Stimulated activated CD8-positive, alpha-beta memory T cell treated with anti-CD3 and anti-CD28 coated beads, Interleukin-15, amount 100 ng/mL, for 24 hours (primary cell): ENCODE data around the gene GALNT18.

Source experiments
- DNase-seq: peaks from one replicate; pipeline ENCODE4 v3.0.0-alpha.2; 2020; ENCODE audit warnings: low read depth

GALNT18 gene

DNA sequence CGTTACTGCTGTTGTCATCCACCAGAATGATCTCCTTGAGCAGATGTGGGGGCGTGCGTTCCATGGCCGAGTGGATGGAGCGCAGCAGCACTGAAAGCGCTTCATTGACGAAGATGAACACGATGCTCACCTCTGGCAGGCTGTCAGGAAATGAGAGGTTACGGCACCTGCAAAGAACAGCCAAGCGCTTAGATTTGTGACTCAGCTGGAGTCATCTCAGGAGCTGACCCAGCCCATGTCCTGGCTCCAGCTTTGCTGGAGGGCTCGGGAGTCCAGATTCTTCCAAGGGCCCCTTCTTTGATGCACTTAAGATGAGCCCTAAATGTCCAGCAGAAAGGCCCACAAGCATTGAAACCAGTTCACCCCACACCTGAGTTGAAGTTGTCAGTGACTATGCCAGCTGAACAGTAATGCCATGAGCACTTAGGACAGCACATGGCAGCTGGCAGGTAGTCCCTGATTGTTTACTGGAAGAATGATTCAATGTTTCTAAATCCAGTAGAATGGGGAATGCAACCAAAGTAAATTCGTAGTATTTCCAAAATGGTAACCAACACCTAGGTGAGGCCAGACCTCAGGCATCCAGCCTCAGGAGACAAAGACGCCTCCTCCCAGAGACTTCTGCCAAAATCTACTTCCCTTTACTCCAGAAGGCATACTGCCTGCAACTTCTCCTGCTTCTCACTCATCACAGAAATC, 189.0 kb downstream of the GALNT18 start:
- DNase-seq = no peak

DNA sequence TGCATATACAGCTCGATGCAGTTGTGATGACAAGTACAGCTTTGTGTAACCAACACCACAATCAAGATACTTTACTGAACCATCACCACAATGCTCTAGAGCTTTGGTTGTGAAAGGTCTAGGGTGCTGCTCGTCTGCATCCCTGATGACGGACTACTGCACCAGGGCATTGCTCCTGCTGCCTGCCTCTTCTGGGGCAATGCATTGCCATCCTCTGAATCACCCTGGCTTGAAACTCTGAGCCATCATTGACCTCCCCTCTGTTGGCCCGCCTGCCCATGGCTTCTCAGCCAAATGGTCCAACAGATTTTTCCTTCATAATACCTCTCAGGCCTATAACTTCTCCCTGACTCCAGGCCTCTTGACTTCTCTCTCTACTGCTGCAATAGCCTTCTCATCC, 191.4 kb downstream of the GALNT18 start:
- DNase-seq = no peak

DNA sequence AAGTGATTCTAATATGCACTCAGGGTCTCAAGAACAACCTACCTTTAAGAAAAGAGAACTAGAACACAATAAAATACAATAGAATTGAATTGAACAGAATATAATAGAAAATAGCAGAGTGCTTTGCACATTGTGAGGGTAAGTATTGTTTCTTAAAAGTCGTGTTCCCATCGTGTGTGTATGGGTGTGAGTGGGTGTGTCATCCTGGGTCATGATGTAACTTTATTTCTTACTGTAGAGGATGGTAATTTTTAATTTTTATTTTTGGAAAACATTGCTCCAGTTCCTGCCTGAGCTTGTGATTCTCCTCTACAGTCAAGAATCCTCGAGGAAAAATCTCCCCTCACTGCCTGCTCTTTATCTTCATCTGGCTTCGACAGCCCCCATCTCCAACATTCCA, 193.1 kb downstream of the GALNT18 start:
- DNase-seq = no peak

DNA sequence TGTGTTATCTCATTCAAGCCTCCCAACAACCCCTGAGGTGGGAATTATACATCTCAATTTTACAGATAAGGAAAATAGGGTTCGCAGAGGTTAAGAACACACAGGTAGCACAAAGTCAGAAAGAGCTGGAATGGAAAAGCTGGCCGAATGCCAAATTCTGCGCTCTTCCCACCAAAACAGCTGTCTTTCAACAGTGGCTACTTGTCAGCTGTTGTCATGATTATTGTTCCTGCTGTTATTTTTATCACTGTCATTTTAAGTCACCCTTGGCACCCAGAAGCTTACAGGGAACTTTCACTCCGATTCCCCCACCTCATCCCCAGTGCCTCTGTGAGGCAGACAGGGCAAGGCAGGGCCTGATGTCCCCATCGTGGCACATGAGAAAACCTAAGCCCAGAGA, 194.3 kb downstream of the GALNT18 start:
- no peak for DNase-seq

DNA sequence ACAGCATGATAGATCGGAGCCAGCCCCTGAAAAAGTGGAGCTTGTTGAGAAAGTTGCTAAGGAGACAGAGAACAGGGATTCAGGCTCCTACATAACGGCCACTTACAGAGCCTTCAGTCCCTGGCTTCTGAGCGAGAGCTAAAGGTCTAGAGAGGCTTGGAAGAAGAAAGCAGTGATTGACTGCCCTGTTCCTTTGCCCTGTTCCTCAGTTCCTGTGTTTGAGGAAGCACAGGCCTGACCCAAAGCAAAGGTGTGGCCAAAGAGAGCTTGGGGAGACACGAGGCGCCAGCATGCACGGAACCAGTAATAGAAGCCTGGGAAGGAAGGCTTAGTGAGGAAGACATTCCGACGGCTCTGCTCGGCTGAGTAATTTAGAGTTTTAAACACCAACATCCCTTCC, 194.7 kb downstream of the GALNT18 start:
- DNase-seq = no peak

DNA sequence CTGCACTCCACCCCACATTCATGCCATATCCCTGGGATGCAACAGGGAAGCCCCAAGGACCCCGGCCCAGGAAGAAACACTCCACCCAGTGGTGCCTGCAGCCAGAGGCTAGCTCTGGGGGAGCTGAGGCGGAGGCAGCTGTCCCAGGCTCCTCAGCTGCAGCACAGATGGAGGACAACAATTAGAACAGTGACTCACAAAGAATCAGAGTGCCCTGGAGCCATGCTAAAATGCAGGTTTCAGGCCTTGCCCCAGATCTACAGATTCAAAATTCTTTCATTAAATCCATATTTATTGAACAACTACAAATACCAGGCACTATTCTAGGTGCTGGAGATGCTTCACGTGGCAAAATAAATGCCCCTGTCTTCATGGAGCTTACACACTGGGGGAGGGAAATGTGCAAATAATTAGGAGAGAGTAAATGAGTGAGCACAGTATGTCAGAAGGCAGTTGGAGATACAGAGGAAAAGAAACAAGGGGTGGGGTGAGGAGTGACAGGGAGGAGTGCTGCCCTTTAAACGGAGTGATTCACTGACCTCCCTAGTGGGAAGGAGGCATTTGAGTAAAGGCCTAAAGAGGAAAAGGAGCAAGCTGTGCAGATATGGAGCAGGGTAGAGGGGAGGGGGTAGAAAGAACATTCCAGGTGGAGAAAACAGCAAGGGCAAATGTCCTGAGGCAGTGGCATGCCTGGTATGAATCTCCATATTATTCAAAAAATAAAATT, 195.4 kb downstream of the GALNT18 start:
- no peak for DNase-seq

DNA sequence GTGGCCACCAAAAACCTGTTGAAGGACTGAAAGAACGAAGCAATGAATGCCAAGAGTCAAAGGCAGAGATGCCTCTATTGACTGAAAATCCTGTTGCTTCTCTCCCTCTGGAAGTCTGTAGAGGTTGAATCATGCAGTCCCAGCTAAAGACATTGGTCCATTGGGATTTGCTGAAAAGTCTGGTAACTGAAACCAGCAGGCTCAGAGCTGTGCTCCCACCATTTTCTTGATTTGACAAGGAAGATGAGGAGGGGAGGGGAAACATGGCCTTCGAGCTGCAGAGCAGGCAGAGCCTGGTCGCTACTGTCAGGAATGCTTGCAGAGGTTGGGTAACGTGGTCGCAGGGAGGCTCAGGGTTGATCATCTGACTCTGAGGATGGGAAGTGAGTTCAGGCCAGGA, 196.0 kb downstream of the GALNT18 start:
- DNase-seq = no peak

DNA sequence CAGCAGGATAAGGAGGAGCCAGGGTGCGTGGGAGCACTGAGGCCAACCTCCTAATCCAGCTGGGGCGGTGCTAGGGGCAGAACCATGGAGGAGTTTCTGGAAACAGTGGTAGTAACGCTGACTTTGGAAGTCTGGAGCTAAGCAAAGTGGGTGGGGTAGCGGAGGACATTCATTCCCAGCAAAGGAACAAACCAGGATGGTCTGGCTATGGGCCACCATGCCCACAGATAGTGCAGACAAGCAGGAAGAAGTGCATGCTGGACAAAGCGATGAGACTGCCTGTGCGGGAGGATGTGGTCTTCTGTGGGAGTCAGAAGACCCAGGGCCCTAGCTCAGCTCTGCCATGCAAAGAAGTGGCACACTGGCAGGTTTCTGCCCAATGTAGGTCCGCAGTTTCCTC, 197.1 kb downstream of the GALNT18 start:
- no peak for DNase-seq

DNA sequence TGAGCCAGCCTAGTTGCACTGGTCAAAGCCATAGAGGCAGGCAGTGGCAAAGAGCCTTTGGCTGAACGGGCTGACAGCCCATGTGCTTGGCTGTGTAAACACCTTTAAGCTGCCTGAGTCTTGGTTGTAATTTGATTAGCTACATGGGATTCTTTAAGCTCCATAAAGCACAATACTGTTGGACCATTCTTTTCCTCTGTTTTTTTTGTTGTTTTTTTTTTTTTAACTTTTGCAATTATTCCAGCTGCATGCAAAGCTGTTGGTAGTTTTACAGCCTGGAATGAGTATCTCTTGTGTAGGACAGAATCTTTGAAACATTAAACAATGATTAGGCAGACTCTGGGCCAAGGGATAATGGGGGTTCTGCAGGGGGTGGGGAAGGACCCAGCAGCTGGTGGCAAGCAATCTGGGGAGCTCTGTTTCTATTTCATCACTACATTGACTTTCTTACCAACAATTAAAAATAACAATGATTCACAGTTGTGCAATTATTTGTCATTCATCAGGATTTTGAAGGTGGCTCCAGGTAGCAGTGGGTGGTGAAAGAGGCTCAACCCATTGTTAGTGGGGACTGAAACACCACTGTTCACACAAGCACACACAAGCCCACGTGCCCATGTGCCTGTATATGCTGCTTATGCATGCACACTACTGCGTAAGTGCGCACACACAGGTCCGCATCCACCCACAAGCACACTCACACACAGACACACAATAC, 199.2 kb downstream of the GALNT18 start:
- no peak for DNase-seq

DNA sequence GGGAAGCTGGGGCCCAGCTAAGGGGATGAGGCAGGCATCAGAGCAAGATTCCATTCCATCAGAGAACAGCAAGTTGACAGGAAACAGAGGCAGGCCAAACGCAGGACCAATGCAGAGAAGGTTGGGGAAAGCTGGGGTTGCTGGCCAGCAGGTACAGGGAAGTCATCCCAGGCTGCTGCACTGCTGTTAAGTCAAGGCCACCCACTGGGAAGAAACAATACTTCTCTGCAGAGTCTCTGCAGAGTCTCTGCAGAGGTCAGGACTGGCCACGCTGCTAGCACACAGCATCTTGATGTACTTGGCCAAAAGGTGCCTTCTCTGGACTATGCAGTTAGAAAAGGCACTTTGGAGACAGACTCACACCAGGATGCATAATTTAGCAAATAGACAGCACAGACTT, 200.3 kb downstream of the GALNT18 start:
- no peak for DNase-seq

DNA sequence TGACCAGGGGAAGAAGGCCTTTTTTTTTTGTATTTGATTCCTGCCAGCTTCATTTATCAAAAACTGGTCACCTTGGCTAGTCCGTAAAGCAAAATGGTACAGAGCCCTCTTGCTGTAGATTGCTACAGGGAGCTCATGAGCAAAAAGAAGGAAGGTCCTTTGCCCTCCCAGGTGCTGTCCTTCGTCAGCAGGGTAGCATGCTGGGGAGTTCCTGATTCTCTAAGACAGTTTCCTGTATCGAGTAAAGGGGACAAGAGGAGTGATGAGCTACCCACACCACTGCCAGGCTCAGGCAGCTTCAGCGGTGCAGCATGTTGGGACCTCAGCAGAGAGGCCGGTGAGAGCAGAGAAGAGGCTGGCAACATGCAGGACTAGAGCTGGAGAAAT, 200.9 kb downstream of the GALNT18 start:
- DNase-seq = no peak

DNA sequence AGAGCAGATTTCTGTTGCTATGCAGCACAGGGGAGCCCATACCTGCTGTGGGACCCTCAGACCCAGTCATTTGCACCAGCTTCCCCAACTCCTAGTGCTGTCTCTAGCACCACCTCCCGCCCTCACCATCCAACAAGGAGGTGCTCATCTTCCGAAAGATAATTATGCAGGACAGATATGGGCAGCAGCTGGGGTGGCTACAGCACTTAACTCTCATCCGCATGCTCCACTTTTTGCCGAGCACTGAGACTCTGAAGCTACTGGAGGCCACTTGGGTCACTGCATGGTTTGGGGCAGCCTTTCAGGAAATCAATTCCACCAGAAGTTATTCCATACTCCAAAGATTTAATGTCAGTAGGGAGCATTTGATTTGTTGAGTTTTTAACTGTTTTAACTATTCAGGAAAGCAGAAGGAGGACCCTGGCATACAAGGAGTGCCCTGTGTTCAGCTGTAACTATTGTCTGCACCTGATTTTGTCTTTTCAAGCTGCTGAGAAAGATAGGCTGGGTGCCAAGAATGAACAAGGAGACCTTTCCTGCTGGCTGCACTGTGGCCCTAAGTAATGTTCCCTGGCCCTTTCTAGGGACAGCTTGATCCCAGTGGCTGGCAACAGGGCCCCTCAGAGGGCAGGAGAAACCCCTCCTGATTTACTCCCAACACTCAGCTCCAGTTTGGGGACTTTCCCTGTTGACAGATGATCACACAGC, 201.5 kb downstream of the GALNT18 start:
- no peak for DNase-seq

DNA sequence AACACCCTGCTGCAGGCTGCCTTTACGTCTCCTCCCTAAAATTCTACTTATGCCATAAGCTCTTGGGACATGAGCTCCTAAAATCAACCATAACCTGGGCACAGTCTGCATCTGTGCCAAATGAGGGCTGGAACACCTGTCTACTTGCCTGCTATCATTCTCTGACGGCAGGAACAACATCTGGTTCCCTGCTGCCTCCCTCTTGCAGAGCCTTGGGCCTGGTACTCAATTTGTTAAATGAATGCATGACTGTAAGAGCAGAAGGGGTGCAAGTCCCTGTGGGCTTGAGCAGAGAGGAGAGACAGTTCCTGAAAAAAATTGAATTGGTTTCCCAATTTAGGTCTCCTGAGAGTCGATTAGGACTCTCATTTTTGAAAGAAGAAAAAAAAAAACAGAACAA, 202.1 kb downstream of the GALNT18 start:
- no peak for DNase-seq

DNA sequence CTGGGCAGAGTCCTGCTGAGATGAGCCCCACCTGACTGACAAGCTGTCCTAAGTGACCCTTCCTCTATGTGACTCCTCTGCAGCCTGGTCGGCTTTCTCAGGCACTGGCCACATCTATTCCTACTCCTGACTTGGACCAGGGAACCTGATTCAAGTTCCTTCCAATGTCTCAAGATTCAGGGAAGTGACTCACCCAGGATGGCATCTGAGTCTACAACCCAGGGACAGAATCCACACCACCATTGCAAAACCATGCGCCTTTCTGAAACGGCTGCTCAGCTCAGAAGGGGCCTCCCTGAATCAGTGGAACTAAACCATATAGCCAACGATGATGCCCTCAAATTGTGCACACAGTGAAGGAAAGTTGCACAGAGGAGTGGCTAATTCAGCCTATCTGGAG, 204.9 kb downstream of the GALNT18 start:
- no peak for DNase-seq

DNA sequence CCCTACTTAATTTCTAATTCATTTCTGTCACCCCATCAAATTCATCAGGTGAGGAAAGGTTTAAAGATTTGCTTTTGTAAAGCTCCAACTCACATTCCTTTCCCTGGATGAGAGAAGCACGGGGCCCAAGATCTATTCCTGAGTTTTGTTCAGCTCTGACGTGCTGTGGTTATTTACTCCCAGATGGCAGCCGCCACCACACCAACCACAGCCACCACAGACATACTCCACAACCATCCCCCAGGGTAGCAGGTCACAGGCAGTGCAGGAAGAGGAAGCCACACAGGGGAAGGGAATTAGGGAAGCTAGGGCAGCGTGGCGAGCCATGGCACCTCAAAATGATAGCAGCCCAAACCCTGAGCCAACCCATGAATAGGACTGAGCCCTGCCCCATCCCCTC, 205.3 kb downstream of the GALNT18 start:
- DNase-seq = no peak

DNA sequence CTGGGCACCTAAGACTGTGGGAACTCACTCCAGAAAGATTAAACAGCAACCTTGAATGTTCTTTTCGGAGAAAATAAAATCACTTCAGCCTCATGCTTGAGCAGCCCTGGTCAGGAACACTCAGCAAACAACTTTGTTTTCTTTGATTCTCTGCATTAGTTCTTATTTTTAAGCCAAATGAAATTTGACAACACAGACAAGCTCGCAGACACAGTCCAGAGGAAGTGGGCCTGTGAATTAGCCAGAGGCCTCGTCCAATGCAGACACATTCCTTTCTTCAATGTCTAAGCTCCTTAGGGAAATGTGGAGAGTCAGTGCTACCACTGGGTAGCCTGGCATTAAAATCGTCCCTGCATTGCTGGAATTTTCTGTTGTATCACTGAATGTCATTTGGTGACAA, 205.9 kb downstream of the GALNT18 start:
- DNase-seq = no peak

DNA sequence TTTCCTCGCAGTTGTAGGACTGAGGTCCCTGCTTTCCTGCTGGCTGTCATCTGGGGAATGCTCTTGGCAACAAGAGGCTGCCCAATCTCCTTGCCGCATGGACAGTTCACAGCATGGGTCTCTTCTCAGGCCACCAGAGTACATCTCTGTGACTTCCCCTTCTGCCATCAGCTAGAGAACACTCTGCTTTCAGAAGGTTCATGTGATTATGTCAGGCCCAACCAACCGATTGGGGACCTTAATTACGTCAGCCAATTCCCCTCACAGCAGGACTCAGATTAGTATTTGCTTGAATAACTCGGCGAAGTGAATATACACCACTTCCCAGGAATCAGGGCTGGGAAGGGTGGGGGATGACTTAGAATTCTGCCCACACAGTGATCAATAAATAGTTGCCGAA, 206.8 kb downstream of the GALNT18 start:
- DNase-seq = no peak

DNA sequence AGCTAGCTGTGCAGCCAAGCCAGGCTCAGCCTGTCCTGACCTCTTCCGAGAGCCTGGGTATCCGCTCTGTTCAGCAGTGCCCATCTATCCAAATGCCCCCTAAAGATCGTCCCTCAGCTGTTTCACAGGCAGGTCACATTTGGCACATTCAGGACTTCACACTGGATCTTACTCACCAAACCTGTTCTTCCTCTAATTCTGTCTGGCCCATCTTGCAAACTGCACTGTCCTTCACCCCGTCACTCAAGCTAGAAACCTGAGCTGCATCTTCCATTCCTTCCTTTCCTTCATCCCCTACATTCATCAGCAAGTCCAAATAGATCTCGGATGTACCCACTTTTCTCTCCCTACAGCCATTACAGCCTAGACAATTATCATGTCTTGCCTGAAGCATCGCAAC, 208.0 kb downstream of the GALNT18 start:
- no peak for DNase-seq

DNA sequence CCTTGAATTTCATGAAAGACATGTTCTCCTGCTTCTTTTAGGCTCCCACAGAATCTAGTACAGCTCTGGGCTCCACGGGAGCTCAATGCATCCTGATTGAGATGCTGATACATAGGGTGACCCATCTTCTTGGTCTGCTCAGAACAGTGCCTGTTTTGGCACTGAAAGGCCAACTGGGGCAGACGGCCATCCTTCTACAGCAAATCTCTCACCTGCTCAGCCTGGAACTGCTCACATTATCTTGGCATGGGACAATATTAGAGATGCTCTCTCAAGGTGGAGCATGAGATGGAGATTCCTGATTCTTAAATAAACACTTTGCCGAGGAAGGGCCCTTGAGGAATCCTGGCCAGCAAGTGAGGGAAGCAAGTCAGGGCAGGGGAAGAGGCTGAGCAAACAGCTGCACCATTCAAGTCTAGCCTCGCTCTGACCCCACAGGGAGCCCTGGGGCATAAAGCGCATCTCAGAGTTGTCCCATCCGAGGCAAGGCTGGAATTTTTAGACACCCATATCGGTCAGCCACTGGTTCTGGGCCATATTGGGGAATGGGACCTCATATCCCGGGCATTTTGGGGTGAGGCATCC, 210.3 kb downstream of the GALNT18 start:
- DNase-seq = no peak

DNA sequence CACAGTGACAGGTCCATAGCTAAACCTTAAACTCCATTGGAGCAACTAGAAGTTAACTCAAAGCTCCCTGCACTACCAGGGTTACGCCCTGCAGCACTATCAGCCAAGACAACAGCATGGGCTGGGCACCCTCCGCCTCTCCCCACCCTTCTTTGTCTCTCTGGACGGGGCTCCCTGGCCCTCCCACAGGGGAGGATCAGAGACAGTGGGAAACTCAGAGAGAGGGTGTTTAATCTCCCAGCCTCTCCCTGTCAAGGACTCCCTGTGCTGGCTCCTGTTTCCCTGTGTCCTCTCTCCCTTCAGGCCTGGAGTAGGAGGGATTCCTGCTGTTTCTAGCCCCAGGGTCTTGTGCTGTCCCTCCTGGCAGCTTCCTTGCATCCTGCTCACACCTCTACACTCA, 211.9 kb downstream of the GALNT18 start:
- no peak for DNase-seq

DNA sequence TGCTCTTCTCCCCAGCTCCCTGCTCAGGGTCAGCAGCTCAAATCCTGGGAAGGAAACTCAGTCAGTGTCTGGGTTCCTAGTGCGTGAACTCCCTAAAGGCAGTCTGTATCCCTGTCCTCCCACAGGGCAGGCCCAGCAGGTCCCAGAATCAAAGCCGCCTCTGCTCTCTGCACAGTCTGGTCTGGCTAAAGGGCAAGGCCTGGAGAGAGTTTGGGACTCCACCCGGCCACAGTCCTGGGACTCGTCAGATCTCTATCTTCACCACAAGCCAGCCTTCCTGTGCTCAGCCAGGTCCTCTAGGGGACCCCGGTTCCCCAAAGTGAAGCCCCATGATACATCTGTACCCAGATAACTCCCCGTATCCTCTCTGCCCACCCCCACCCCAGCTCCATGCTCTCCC, 212.6 kb downstream of the GALNT18 start:
- DNase-seq = no peak

DNA sequence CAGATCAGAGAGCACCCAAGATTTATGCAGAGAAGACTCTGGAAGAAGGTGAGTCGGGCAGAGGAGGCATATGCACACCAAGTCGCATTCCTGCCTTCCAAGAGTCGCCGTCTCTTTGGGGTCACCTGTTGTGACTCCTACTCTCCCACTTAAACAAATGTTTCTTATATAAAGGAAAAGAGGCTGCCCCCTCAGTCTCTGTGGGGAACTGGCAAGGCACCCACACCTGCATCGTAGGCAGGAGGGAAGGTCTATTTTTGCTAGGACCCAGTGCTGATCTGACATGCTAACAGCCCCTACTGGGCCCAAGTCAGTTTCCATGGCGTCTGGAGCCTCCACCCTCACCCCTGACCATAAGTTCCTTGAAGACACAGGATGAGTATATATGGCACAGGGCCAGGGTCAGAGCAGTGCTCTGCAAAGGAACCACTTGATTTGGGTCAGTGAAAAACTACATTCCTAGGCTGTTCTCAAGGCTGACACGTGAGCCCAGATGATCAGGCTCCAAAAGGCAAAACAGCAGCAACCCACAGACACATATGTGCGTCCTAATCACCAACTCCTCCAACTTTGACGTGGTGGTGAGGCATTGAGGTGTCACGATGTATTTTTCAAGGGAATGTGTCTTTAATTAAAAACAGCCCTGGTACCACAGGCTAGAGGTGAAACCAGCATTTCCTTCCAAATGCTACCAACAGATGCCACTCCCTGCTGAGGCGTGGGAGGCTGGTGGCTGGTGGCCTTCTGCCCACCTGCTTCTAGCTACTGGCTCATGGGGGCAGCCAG, 213.2 kb downstream of the GALNT18 start:
- no peak for DNase-seq
